GM19397 (cell line): Measurements from ENCODE around the gene EMC10.

Source experiments
- ATAC-seq: cut with Tn5 transposase; IDR thresholded peaks from one replicate; pipeline ENCODE4 v1.9.1; 2021; ENCODE audit warnings: mild to moderate bottlenecking, moderate library complexity; ENCODE audit not compliant: unreplicated experiment

Gene EMC10

DNA sequence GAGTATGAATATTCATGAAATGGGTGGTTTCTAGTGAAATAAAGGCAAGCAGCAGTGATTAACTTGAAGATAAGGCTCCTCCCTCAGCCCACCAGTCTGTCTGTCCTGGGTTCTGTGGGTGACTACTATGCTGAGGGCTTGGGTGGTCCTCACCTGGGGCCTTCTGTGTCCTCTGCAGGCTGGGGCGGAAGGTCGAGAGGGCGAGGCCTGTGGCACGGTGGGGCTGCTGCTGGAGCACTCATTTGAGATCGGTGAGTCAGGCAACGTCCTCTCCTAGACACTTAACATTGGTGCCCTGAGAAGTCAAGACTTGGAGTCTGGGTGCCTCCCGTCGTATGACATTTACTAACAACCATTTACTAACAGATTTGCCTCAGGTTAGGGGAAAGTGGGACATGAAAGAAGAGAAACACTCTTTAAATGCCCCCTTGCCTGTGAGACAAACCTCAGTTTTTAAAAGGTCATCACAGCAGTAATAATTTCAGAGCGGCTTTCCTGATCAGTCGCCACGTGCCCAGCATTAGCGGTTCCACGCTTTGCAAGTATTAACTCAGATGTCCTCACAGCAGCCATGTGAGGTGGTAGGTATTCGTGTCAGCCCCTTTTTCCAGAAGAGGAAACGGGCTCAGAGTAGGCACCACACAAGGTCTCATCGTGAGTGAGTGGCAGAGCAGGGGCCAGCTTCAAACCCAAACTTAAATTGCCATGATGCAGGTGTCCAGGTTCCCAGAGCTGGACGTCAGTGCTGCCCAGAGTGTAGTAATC is 1.6 kb downstream of the EMC10 start:
- no peak for ATAC-seq

DNA sequence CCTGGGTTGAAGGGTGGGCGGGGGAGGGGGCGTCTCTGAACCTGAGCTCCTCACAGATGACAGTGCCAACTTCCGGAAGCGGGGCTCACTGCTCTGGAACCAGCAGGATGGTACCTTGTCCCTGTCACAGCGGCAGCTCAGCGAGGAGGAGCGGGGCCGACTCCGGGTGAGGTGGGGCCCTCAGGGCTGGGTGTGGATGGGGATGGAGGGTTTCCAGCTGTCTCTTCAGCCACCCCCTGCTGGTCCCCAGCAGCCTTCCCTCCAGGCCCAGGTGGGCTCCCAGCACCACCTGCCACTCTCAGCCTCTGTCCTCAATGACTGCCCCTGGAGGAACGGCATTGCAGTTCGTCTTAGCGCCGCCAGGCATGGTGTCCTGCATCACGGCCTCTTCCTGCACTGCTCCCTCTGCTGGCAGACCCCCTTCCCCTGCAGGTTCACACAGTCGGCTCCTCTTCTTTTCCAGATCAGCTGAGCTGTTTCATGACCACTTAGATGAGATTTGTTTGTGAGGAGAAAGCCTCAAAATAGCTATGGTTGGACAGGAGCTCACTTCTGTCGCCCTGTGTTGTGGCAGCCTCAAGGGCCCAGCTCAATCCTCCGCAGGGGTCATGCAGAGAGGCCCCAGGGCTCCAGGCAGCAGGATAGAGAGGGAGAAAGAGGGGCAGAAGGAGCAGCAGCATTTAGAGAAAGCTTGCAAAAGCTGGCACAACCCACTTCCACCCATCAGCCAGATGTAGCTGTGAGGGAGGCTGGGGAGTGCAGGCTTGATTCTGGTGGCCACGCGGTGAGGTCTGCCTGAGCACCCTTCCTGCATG is 2.8 kb downstream of the EMC10 start:
- no peak for ATAC-seq

DNA sequence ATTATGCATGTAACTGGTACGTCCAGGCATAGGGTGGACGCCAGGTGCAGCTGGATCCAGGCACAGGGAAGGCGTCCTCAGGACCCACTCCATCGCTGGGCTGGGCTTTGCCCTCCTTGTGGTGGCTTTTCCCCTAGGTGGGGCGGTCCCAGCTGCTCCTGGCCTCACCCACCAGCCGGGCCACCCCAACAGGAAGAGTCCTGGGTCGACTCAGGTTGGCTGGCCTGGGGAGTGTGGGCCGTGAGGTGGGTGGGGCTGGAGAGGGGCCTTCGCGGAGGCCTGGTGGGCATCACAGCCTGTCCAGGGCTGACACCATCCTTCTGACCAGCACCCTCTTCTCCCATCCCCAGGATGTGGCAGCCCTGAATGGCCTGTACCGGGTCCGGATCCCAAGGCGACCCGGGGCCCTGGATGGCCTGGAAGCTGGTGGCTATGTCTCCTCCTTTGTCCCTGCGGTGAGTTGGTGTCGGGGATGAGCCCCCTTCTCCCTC is 3.5 kb downstream of the EMC10 start:
- ATAC-seq: no peak

DNA sequence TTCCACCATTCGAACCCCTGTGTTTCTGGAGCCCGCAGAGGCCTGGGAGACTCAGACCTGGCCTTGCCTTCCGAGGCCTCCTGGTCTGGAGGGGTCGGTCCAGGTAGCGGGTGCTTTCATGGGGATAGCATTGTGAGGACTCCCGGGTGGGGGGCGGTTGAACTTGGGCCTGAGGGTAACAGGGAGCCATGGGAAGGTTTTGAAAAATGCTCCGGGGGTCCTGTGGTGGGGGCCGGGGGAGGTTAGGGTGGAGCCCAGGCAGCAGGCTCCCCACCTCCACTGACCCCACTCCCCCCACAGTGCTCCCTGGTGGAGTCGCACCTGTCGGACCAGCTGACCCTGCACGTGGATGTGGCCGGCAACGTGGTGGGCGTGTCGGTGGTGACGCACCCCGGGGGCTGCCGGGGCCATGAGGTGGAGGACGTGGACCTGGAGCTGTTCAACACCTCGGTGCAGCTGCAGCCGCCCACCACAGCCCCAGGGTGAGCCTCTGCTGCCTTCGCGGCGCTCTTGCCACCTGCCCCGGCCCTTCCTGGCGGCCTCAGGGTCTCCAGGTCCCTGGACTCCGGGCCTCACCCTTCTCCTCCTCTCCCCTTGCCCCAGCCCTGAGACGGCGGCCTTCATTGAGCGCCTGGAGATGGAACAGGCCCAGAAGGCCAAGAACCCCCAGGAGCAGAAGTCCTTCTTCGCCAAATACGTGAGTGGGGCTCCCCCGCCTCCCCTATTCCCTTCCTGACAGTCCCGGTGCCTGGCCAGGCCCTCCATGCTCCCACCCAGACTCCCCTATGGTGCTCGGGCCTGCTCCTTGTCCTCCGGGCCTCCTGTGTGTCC is 4.2 kb downstream of the EMC10 start:
- no peak for ATAC-seq

DNA sequence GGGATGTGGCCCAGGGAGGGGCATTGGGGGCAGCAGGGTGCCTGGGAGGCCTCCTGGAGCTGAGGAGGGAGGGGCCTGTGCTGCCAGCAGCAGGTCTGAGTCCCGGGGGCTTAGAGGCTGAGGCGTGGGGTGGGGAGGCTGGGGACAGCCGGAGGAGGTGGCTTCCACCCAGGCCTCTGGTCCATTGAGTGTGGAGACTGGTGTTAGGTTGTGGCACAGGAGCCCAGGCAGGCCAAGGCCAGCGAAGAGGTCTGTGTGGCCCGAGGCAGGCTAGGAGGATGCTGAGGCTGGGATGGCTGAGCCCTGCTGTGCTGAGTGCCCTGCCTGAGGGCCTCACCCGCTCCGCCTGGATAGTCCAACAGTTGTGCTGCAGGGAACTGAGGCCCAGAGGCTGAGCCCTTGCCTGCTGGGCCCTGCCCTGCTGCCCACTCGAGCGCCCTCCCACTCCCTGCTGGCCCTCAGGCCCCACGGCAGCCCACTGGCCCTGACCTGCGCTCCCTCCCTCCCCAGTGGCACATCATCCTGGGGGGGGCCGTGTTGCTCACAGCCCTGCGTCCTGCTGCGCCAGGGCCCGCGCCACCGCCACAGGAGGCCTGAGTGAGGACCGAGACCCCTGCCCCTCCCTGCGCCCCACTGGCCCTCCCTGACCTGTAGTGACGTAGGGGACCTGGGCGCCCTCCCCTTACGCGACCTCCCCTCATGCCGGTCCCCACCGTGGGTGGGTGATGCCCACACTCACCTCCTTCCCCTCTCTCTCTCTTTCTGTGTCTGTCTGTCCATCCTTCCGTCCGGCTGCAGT is 5.2 kb downstream of the EMC10 start:
- ATAC-seq: no peak

DNA sequence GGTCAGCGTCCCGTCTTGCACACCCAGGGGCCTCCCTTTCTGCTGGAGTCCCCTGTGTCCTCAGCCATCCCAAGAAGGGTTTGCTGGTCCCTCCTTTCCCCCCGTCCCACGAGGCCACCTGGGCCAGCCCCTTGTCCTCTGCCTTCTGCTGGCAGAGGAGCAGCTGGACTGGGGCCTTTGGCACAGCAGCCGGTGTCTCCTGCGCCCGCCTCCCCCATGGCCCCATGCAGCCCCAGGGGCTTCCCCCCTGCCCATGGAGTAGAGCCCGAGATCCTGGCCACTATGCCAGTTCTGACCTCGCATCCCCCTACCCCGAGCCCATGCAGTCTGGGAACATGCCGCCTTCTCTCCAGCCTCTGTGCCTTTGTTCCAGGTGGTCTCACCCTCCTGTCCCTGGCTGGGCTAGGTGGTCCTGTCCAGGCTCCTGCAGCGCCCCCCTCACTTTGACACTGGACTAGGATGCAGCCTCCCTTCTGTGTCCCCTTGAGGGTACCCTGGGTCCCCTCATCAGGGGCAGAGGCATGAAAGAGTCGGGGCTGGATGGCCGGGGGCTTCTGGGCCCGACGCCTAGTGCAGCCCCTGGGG is 6.1 kb downstream of the EMC10 start:
- no peak for ATAC-seq

DNA sequence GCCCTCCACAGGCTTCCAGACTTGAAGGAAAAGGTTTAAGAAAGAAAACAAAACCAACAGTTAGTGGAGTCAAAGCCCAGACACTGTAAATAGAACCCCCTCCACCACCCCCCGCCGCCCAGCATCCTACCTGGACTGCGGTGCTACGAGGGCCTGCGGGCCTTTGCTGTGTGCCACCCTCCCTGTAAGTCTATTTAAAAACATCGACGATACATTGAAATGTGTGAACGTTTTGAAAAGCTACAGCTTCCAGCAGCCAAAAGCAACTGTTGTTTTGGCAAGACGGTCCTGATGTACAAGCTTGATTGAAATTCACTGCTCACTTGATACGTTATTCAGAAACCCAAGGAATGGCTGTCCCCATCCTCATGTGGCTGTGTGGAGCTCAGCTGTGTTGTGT is 6.6 kb downstream of the EMC10 start:
- no peak for ATAC-seq

DNA sequence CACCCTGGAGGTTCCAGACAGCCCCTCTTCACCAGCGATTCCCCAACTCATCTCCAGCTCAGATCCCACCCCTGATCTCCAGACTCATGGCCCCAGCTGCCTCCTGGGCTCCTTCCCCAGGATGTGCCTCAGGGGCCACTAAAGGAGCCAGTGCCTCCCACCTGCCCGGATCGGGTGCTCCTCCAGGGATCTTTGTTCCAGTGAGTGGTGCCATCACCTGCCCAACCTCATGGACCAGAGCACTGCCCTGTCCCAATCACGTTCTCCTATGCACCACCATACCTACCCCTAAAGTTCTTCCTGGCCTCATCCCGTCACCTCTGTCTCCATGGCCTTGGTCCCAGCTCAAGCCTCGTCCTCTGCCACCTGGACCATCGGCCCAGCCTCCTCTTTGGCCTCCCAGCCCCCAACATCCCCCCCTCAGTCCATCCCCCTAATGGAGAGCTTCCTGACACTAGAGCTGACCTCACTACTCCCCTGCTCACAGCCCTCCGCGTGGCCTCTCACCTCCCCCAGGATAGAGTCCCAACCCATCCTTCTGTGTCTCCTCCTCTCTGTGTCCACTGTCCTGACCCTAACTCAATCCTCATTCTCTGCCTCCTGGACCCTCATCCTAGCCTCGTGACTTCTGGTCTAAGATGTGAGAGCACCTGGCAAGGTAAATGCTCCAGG is 9.1 kb downstream of the EMC10 start:
- ATAC-seq: no peak

DNA sequence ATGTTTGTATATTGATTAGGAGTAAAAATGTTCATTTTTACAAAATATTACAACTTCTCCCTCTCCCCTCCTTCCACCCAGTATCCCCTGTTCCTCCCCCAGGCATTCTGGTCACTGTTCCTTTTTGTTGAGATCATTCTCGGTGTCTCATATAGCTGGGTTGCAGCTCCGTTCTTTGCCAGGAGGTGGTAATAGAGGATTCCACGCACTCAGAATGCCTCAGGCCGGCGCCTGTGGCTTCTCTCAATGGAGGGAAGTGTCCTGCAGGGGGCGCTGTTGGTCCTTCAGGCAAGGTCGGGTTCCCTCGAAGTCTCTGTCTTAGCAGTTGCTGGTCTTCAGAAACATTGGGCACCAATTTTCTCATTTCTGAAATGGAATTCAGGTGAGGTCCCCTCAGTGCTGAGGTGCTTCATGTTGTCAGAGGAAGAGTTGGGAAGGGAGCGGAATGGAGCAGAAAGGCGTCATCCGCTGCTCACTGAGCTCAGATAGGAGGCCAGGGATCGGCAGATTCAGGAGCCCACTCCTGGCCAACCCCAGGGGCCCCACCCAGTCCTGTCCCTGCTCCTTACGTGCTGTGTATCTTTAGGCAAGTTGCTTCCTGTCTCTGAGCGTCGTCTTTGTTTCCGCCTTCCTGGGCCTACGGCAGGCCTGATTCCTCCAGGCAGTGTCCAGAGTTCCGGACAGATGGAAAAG is 10.7 kb downstream of the EMC10 start:
- no peak for ATAC-seq

DNA sequence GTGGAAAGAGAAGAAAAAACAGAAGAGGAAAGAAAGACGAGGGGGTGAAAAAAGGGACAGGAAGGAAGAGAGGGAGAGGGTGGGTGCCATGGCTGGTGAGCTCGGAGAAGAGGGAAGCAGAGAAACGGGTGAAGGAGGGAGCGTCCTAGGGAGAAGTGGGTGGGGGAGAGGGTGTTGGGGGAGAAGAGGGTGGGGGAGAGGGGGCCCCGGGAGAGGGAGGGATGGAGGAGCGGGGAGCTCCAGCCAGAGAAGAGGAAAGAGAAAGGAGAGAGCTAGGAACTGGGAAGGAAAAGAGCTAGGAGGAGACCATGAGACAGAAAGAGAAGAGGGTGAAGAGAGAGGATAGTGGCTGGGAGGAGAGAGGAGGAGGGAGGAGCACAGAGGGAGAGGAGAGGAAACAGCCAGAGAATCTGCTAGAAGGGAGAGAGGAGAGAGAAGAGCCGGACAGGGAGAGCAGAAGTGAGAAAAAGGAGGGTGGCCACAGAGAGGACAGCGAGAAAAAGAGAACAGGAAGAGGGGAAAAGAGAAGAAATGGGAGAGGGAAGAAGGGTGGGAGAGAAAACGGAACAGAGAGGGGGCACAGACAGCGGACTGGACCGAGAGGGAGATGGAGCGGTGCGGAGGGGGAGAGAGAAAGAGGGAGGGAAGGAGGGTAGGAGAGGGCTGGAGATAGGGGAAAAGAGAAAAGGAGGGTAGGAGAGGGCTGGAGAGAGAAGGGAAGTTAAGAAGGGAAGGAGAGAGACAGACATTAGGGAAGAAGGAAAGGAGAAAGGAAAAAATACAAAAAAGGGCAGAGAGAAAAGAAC is 12.3 kb downstream of the EMC10 start:
- ATAC-seq: no peak

DNA sequence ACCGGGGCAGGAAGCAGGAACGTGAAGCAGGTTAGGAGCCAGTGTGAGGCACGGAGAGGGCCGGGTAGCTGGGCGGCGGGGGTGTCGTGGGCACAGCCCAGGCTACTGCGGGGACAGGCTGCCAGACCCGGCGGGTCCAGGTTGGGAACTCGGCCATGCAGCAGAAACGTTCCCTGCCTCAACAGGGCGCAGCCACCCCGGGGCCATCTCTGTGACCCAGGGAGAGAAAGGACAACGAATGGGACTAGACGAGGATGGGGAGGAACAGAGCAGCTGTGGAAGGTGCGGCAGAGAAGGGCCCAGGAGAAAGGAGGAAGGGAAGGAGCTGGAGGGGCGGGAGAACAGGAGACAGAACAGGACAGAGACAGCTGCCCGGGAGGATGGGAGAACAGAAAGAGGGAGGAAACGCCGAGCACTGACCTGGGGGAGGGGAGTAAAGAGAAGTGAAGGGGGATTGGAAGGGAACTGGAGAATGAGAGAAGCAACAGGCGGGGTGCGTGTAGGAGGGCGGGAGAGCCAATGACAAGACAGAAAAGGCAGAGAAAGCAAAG is 13.2 kb downstream of the EMC10 start:
- no peak for ATAC-seq

DNA sequence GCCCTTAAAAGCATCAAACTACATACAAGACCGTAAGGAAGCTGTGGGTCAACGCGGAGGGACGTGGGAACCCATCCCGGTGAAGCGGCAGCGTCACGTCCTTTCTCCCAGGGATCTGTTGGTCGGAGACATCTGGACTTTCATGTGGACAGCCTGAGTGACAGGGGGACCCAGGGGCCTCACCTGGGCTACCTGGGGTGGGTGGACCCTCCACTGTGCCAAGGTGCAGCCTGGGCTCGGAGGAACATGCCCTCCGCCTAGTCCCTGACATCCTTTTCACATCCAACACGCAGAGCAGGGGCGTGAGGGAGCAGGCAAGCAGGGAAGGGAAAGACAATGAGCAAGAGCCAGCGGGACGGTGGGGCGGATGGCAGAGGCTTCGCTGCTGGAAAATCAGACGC is 14.1 kb downstream of the EMC10 start:
- ATAC-seq: no peak

DNA sequence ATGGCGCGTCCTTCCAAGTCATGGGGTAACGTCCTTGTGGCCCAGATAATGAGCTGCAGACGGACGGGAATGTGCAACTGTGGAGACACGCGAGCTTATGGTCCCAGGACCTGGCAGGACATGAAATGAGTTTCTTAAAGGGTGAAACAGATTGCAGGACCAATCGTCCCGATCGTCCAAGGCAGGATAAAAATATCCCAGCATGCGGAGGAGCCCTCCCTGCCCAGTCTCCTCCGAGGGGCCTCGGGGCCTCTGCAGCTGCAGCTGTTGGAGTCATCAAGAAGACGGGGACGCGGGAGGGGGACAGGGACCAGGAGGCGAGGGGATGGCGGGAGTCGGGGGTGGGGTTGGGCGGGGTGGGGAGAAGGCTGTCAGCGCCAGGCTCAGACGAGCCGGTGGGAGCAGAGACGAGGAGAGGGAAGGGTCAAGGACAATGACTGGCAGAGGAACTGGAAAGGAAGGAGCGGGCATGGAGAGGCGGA is 14.7 kb downstream of the EMC10 start:
- ATAC-seq: no peak

DNA sequence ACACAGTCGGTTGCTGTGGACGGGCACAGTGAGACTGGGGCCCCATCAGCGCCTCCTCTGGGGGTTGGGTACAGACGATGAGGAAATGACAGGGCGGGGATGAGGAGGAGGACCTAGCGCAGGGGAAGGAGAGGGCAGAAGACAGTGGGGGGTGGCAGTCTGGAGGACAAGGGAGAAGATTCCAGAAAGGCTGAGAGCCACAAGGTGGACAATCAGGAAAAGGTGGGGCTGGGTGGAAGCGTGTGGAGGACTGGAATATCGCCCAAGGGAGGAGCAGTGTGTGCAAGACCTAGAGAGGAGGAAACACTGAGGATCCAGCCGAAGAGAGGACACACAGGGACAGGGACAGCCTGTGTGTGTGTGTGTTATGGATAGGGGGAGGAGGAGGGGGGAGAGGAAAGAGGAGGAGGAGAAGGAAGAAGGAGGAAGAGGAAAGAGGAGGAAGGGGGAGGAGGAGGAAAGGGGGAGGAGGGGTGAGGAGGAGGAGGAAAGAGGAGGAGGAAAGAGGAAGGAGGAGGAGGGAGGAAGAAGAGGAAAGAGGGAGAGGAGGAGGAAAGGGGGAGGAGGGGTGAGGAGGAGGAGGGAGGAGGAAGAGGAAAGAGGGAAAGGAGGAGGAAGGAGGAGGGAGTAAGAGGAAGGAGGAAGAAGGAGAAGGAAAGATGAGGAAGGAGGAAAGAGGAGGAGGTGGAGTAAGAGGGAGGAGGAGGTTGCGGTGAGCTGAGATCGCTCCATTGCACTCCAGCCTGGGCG is 16.2 kb downstream of the EMC10 start:
- no peak for ATAC-seq

DNA sequence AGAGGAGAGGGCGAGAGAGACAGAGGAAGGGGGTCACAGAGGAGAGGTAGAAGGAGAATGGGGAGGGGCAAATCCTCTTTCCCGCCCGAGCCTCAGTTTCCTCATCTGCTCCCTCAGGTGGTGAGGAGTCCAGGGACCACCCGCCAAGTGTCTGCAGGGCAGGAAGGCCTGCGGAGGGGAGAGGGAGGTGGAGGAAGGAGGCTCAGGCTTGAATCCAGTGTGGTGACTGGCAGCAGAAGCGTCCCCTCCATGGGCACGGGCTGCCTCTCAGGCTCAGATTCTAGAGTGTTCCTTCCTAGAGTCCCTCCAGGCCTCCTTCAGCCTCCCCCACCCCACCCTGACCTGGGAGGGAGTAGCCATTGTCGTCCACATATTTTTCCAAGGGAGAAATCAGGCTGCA is 16.9 kb downstream of the EMC10 start:
- no peak for ATAC-seq

DNA sequence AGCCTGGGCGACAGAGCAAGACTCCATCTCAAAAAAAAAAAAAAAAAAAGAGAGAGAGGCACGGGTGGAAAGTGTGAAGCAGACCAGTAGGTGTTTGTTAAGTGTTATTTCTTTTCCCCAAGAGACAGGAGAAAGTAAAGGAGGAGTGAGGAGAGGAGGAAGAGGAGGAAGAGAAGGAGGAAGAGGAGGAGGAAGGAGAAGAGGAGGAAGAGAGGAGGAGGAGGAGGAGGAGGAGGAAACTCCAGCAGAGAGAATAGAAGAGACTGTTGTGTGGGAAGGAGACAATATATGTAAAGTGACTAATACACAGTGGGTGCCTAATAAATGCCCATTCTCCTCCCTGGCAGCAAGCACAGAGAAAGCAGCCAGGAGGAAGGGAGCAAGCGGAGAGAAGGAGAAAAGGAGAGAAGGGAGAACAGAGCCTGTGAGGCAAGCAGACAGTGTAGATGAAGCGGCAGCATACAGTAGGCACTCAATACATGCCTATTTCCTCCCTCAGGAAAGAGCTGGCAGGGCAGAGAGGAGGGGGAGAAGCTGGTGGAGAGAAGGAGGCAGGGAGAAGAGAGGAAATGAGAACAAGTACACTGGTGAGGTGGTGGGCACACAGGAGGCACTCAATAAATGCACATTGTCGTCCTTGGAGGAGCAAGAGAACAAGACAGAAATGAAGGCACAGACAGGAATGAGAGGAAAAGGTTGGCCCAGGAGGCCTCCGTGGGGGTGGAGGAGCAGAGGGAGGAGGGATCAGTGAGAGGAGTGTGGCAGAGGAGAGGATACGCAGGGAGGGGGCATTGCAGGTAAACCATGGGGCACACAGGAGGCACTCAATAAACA is 18.1 kb downstream of the EMC10 start:
- ATAC-seq: no peak
